GM12873 (cell line): Measurements from ENCODE around the gene HIVEP2.

Experiments used
- CTCF ChIP-seq: IDR thresholded peaks from 2 replicates; pipeline ENCODE4 v1.5.1; 2012; ENCODE audit warnings: low read depth, mild to moderate bottlenecking, moderate library complexity, low read length, control low read depth; ENCODE audit not compliant: insufficient read depth; ENCODE audit errors: missing control alignments

HIVEP2 gene

GRCh38 chr6:142908235-142908634 is 36.7 kb downstream of the HIVEP2 start:
- no peak for TF ChIP-seq CTCF

GRCh38 chr6:142907544-142907943 is 37.4 kb downstream of the HIVEP2 start:
- TF ChIP-seq CTCF: no peak

GRCh38 chr6:142906945-142907470 is 38.0 kb downstream of the HIVEP2 start:
- no peak for TF ChIP-seq CTCF

- TF ChIP-seq CTCF: no peak
Measured at GRCh38 chr6:142903812-142904211, 41.2 kb downstream of the HIVEP2 start.

- TF ChIP-seq CTCF: no peak
Measured at GRCh38 chr6:142902636-142903053, 42.3 kb downstream of the HIVEP2 start.

- TF ChIP-seq CTCF: no peak
Measured at GRCh38 chr6:142901611-142902010, 43.4 kb downstream of the HIVEP2 start.

- no peak for TF ChIP-seq CTCF
Measured at GRCh38 chr6:142900227-142900971, 44.6 kb downstream of the HIVEP2 start.
